HG03135 (cell line): ENCODE data around the gene CHD5.
"Not testable (repeated sequence)": the region's sequence is repeated elsewhere in the genome, so short reads cannot be mapped to it uniquely, and the experiment has no call there.

Source experiments
- ATAC-seq: cut with Tn5 transposase; IDR thresholded peaks from one replicate; pipeline ENCODE4 v1.9.1; 2021; ENCODE audit warnings: mild to moderate bottlenecking, moderate library complexity; ENCODE audit not compliant: unreplicated experiment

Gene CHD5

DNA sequence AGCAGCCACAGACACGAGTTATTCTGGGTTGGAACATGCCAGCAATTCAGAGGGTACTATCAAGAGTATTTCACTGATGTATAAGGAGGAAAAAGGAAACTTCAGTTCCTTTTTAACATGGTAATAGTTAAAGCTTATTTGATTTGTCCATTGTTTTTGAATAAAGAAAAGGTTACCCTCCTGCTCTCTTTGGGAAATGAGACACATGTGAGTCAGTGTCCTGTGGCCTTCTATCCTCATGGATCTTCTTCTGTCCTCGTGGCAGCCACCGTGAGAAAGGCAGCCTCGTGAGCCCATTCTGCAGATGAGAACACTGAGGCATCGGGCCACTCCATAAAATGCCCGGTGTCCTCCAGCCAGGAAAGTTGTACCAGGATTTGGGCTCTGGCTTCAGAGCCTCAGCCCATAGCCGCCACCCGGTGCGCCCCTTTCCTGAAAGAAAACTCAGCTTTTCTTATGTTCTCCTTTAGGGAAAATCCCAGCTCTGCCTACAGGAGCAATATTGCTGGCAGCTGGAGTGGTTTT lies 109.6 kb downstream of the CHD5 start:
- ATAC-seq = no peak

DNA sequence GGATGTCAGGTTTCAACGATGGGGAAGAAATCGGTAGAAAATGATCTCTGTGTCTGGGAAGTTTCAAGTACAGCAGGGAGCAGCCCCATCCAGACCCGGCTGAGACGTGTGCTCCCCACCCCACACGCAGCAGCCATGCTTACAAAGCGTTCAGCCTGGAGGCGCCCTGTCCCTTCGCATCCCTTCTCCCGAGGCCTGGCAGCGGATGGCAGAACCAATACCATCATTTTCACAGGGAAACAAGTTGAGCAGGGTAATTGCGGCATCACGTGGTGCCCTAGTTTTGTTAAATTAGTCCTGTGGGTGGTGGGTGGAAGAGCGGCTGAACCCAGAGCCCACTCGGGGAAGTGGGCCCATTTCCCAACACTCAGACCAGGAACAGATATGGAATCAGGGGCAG lies 110.5 kb downstream of the CHD5 start:
- no peak for ATAC-seq

DNA sequence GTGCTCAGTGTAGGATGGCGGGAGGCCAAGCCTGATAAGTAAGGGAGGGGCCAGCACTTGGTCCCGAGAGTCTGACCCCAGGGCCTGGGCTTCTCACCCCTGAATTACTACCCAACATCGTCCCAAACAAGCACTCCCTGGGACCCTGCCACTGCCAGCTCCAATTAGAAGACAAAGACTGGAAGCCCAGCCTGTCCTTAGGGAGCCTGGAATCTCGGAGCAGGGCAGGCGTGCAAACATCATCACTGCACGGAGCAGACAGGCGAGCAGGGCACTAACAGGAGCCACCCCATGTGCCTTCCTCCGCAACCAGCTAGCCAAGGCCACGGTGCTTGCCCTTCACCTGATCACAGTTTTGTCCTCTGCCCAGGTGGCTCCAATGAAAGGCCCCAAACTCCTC lies 111.2 kb downstream of the CHD5 start:
- no peak for ATAC-seq

DNA sequence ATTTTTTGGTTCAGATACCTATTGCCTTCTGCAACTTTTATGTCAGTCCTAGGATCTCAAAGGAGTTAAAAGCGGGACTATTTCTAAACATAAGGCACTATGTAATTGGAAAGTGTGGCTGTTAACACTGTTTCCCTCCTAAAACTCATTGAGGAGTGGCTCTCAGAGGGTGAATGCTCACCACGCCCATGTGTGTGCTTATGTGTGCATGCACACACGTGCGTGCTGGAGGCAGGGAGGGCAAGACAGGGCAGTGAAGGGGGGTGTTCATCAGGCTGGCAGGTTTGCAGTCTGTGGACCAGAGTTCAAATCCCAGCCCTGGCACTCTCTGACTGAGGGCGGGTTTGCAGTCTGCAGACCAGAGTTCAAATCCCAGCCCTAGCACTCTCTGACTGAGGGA lies 112.0 kb downstream of the CHD5 start:
- no peak for ATAC-seq

DNA sequence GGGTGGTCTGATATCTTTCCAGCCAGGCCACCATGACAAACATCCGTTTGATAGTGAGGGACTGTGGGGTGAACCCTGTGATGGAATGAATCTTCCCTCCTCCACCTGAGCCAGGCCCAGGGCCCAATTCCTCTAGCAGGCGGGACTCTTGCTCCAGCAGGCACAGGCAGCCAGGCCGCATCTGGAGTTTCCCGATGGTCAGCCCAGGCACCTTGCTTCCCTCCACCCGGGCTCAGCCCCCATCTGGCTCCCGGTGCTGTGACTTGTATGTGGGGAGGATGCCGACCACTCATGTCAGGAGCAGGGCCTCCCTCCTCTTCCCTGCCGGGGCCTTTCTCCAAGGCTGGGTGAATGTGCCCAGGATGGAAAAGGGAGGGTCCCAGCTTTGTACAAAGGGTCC lies 113.4 kb downstream of the CHD5 start:
- no peak for ATAC-seq

DNA sequence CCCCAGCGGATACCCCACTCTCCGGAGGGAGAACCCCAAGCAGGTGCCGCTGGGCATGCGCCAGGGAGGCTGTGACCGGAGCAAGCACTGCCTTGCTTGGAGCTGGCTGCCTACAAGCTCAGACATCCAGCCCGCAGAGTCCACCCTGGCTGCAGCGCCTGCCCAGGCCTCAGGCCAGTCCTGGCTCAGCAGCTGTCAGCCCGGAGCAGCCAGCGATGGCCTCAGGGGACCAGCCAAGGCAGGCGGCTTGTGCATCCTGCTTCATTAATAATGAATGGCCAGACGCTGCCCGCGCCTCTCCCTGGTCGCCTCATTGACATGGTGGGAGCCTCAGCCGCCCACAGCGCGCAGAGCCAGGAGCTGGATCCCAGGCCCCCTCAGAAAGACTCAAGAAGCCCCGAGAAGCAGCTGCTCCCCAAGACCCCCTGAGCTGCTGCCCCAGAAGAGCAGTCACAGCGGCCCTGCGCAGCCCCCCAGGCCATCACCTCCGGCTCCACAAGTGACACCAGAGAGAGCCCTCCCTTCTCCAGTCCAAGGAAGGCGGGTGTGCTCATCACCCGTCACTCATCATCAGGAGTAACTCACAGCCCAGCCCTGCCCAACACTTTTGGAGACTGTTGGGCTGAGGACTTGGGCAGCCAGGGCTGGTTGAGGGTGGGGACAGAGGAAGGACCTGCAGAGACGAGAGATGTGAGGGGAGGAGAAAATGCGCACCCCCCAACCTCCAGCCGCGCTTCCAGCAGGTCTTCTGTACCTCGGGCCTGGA lies 114.8 kb downstream of the CHD5 start:
- ATAC-seq = no peak

DNA sequence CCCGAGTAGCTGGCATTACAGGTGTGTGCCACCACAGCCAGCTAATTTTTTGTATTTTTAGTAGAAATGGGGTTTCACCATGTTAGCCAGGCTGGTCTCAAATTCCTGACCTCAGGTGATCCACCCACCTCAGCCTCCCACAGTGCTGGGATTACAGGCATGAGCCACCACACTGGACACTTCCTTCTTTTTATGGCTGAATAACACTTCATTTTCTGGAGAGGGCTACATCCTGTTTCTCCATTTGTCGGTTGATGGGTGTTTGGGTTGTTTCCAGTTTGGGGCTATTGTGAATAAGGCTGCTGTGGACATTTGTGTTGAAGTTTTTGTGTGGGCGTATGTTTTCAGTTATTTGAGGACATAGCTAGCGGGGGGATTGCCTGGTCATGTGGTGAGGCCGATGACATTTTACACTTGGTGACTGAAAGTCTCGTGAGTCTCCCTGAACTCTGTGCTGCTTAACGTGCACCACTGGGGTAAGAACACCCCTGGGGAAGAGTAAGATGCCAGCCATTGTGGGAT lies 116.5 kb downstream of the CHD5 start:
- ATAC-seq = not testable (repeated sequence)

DNA sequence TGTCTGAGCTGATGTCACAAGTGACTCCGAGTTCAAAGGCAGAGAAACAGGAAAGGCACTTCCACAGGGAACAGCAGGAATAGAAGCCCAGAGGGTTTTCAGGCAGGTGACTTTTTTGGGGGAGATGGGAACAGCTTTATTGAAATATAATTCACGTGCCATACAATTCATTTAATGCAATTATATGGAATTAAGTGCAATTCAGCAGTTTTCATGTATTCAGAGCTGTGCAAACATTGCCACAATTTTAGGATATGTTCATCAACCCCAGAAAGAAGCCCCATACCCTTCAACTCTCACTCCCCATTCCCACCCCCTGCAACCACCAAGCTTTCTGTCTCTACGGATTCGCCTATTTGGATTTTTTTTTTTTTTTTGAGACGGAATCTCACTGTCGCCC lies 117.5 kb downstream of the CHD5 start:
- ATAC-seq = no peak

DNA sequence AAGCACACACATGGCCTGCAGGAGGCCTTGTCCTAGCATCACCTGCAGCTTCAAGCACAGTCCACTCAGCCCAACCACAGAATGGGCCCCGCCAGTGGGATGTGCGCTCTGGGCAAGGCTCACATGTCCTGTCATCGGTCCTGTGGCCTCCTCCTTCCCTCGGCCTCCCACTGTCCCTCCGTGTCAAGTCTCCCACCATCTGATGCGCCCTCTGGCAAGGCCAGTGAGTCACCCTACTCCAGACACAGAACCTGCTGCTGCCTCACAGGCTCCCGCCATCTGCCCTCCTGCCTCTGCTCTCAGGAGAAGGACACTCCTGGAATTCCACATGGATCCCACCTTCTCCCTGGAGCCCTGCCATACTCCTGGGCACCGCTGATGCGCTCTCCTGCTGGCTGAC lies 120.3 kb downstream of the CHD5 start:
- no peak for ATAC-seq

DNA sequence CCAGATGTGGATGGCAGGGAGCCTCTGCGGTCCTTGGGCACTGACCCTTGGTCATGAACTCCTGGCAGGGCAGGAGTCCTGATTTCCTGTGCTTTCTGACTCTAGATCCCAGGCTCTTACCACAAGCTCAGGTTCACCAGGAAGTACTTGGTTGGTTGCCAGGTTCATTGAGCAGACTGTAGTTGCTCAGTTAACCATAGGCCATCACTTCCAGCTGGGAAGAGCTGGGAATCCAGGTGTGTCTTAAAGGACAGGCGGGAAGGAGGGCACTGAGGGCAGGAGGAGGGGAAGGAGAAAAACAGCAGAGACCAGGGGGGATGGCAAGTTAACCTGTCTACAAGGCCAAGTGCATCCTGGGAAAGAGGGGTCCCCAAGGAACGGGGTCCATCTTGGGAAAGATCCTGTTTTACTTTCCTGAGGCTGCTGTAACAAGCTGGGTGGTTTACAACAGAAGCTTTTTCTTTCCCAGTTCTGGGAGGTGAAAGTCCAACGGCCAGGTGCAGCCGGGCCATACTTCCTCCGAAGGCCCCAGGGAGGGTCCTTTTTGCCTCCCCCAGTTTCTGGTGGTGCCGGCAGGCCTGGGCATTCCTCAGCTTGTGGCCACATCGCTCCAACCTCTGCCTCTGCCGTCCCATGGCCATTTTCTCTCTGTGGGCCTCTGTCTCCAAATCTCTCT lies 122.8 kb downstream of the CHD5 start:
- no peak for ATAC-seq

DNA sequence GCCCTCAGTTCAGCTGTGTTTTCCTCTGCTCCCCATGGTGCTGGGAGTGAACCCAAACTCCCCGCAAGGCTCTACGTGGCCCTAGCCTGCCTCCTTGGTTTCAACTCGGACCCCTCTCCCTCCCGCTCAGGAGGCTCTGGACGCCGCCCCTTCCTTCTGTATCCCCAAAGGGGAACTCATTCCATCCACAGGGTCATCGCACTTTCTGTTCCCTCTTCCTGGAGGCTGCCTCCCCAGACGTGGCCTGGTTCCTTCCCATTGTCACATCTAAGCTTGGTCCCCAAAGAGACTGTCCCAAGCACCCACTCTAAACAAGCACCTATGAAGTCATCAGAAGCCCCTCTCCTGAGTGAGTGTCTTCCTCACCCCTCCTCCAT lies 123.6 kb downstream of the CHD5 start:
- ATAC-seq = no peak

DNA sequence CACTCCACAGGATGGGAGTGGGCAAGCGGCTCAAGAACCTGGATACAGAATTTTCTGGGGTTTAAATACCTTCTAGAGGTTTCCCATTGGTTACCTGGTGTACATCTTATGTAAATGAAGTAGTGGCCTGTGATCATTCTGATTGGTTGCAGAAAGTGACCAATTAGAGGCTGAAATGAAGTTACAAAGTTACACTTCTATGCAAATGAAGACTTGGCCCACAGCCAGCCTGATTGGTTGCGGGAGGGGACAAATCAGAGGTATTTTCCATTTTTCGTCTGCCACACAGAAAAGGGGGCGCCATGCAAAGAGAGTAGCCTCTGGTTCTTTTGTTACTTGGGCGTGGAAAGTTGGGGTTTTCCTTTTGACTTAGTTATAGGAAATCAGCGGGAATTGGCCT lies 125.5 kb downstream of the CHD5 start:
- ATAC-seq = no peak

DNA sequence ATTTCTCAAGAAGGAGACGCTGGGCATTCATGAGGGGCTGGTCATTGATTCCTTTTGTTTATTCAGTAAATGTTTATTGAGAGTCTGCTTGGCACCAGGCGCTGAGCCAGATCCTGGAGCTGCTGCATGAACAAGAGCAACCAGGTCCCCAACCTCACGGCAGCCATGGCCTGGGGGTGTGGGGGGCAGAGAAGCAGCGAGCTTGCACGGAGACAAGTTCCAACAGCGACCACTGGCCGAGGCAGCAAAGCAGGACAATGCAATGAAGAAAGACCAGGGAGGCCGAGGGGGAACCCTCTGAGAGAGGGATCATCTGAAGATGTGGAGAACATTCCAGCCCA lies 126.9 kb downstream of the CHD5 start:
- ATAC-seq = no peak

DNA sequence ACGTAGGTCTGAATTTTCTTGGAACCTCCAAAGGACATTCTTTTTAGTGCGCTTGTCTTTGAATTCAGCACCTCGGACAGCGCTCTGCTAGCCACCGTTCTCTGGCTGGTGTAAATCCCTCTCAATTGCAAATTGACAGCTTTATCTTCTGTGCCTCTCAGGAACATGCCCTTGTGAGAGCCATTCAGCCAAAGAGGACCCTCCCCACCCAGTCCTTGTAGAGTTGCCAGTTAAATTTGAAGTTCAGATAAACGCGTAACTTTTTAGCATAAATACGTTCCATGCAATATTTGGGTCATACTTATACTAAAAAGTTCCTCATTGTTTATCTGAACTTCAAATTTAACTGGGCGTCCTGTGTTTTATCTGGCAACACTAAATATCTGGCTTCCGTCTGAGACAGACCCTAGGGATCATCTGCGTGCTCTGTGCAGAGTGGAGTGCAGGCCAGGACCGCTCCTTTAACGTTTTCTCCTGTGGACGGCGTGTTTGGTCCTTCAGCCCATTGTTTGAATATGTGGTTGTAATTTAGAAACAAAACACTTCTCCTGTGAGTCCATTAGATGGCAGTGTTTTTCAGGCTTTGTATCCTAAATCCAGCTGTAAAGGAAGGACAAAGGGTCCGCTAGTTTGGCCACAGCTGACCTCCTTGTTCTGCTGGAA lies 127.4 kb downstream of the CHD5 start:
- no peak for ATAC-seq
